ENCODE results near the gene CARD11.

Gene CARD11

DNA sequence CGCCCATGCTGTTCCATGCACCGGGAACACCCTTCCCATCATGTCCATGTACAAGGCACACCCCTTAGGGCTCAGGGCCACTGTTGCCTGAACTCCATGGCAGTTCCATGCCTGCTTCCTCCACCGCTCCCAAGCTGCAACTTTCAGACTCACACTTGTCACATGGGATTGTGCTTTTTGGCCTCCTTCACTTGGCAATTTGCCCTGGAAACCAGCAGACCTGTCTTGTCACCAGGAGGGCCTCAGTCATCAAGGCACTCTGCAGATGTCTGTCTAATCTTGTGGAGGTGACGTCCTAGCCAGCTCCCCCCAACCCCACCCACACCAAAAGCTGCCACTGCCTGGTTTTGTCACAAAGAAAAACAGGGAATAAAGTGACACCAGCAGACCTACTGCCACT is 47.5 kb downstream of the CARD11 start:
- ATAC-seq: no peak
- TF ChIP-seq PPARA (CRISPR knock-in tag; IDR thresholded peaks at IDR 0.05; ENCODE audit: borderline replicate concordance): no peak
- no peak for TF ChIP-seq GLIS3 (CRISPR knock-in tag; IDR thresholded peaks at IDR 0.05)
- no peak for TF ChIP-seq CSDC2 (CRISPR knock-in tag; IDR thresholded peaks at IDR 0.05)
- no peak for TF ChIP-seq RARB (CRISPR knock-in tag; IDR thresholded peaks at IDR 0.05)

DNA sequence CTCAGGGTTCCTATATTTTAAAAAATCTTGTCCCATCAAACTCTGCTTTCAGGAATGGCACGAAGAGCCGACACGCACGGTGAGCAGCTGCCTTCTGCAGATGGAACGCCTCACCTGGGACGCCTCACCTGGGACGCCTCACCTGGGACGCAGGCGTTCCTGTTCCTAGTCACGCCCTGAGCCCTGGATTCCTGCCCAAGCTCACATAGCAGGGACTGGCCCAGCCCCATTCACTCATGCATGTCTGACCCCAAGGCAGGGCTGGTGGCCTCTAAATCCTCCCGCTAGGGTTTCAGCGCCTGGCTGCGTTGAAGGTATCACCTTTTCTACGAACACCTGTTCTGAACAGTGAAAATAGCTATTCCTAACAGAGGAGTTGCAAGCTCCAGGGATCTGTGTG is 49.8 kb downstream of the CARD11 start:
- ATAC-seq: no peak

DNA sequence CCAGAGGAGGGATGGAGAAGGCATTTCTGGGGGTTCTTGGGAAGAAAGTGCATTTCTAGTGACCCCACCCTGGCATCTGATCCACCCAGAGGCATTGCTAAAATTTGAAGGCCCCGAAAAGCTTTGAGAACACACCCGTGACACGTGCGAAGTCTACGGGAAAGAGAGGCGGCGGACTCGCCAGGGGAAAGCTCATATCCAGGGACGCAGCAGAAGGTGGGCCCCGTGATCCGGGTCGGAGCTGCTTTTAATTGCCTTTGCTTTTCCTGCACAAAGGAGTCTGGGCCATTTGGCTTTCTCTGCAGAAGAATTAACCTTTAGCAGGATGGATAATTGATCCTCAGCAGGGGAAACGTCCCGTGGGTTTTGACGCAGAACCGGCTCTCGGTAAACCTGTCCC is 50.3 kb downstream of the CARD11 start:
- no peak for ATAC-seq
- no peak for TF ChIP-seq GLIS3 (CRISPR knock-in tag; IDR thresholded peaks at IDR 0.05)
- TF ChIP-seq ZNF70 (CRISPR knock-in tag; IDR thresholded peaks at IDR 0.05): no peak
- TF ChIP-seq ZNF565 (CRISPR knock-in tag; conservative IDR thresholded peaks at IDR 0.05; ENCODE audit: low read depth): no peak
- no peak for TF ChIP-seq CSDC2 (CRISPR knock-in tag; IDR thresholded peaks at IDR 0.05)
- TF ChIP-seq ISL1 (CRISPR knock-in tag; IDR thresholded peaks at IDR 0.05): no peak
- no peak for TF ChIP-seq BACH2 (CRISPR knock-in tag; IDR thresholded peaks at IDR 0.05; ENCODE audit: borderline replicate concordance)
- TF ChIP-seq, protein P1, sequence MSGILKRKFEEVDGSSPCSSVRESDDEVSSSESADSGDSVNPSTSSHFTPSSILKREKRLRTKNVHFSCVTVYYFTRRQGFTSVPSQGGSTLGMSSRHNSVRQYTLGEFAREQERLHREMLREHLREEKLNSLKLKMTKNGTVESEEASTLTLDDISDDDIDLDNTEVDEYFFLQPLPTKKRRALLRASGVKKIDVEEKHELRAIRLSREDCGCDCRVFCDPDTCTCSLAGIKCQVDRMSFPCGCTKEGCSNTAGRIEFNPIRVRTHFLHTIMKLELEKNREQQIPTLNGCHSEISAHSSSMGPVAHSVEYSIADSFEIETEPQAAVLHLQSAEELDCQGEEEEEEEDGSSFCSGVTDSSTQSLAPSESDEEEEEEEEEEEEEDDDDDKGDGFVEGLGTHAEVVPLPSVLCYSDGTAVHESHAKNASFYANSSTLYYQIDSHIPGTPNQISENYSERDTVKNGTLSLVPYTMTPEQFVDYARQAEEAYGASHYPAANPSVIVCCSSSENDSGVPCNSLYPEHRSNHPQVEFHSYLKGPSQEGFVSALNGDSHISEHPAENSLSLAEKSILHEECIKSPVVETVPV (CRISPR knock-in tag; IDR thresholded peaks at IDR 0.05): no peak
- no peak for TF ChIP-seq ZFP30 (CRISPR knock-in tag; IDR thresholded peaks at IDR 0.05)
- TF ChIP-seq, protein P2, sequence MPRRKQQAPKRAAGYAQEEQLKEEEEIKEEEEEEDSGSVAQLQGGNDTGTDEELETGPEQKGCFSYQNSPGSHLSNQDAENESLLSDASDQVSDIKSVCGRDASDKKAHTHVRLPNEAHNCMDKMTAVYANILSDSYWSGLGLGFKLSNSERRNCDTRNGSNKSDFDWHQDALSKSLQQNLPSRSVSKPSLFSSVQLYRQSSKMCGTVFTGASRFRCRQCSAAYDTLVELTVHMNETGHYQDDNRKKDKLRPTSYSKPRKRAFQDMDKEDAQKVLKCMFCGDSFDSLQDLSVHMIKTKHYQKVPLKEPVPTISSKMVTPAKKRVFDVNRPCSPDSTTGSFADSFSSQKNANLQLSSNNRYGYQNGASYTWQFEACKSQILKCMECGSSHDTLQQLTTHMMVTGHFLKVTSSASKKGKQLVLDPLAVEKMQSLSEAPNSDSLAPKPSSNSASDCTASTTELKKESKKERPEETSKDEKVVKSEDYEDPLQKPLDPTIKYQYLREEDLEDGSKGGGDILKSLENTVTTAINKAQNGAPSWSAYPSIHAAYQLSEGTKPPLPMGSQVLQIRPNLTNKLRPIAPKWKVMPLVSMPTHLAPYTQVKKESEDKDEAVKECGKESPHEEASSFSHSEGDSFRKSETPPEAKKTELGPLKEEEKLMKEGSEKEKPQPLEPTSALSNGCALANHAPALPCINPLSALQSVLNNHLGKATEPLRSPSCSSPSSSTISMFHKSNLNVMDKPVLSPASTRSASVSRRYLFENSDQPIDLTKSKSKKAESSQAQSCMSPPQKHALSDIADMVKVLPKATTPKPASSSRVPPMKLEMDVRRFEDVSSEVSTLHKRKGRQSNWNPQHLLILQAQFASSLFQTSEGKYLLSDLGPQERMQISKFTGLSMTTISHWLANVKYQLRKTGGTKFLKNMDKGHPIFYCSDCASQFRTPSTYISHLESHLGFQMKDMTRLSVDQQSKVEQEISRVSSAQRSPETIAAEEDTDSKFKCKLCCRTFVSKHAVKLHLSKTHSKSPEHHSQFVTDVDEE (CRISPR knock-in tag; IDR thresholded peaks at IDR 0.05): no peak
- no peak for TF ChIP-seq OSR1 (CRISPR knock-in tag; IDR thresholded peaks at IDR 0.05)
- no peak for TF ChIP-seq ZNF8 (CRISPR knock-in tag; IDR thresholded peaks at IDR 0.05)
- TF ChIP-seq RARB (CRISPR knock-in tag; IDR thresholded peaks at IDR 0.05): no peak
- TF ChIP-seq ARNTL (CRISPR knock-in tag; IDR thresholded peaks at IDR 0.05; ENCODE audit: borderline replicate concordance, low read depth): no peak
- TF ChIP-seq, protein P3, sequence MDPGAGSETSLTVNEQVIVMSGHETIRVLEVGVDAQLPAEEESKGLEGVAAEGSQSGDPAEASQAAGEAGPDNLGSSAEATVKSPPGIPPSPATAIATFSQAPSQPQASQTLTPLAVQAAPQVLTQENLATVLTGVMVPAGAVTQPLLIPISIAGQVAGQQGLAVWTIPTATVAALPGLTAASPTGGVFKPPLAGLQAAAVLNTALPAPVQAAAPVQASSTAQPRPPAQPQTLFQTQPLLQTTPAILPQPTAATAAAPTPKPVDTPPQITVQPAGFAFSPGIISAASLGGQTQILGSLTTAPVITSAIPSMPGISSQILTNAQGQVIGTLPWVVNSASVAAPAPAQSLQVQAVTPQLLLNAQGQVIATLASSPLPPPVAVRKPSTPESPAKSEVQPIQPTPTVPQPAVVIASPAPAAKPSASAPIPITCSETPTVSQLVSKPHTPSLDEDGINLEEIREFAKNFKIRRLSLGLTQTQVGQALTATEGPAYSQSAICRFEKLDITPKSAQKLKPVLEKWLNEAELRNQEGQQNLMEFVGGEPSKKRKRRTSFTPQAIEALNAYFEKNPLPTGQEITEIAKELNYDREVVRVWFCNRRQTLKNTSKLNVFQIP (CRISPR knock-in tag; IDR thresholded peaks at IDR 0.05; ENCODE audit: borderline replicate concordance, low read depth): no peak
- no peak for TF ChIP-seq ZC3H10 (CRISPR knock-in tag; IDR thresholded peaks at IDR 0.05)
- TF ChIP-seq SNAI2 (CRISPR knock-in tag; IDR thresholded peaks at IDR 0.05): no peak
- no peak for TF ChIP-seq TOX (CRISPR knock-in tag; IDR thresholded peaks at IDR 0.05; ENCODE audit: borderline replicate concordance)
- no peak for TF ChIP-seq PPARA (CRISPR knock-in tag; IDR thresholded peaks at IDR 0.05; ENCODE audit: borderline replicate concordance)

More for the DNA sequence above, 49.8 kb downstream of the CARD11 start:
- no peak for TF ChIP-seq RARB (CRISPR knock-in tag; IDR thresholded peaks at IDR 0.05)
- TF ChIP-seq, protein P4, sequence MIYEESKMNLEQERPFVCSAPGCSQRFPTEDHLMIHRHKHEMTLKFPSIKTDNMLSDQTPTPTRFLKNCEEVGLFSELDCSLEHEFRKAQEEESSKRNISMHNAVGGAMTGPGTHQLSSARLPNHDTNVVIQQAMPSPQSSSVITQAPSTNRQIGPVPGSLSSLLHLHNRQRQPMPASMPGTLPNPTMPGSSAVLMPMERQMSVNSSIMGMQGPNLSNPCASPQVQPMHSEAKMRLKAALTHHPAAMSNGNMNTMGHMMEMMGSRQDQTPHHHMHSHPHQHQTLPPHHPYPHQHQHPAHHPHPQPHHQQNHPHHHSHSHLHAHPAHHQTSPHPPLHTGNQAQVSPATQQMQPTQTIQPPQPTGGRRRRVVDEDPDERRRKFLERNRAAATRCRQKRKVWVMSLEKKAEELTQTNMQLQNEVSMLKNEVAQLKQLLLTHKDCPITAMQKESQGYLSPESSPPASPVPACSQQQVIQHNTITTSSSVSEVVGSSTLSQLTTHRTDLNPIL (CRISPR knock-in tag; IDR thresholded peaks at IDR 0.05; ENCODE audit: low read depth): no peak
- no peak for TF ChIP-seq ISL1 (CRISPR knock-in tag; IDR thresholded peaks at IDR 0.05)
- TF ChIP-seq, protein P5, sequence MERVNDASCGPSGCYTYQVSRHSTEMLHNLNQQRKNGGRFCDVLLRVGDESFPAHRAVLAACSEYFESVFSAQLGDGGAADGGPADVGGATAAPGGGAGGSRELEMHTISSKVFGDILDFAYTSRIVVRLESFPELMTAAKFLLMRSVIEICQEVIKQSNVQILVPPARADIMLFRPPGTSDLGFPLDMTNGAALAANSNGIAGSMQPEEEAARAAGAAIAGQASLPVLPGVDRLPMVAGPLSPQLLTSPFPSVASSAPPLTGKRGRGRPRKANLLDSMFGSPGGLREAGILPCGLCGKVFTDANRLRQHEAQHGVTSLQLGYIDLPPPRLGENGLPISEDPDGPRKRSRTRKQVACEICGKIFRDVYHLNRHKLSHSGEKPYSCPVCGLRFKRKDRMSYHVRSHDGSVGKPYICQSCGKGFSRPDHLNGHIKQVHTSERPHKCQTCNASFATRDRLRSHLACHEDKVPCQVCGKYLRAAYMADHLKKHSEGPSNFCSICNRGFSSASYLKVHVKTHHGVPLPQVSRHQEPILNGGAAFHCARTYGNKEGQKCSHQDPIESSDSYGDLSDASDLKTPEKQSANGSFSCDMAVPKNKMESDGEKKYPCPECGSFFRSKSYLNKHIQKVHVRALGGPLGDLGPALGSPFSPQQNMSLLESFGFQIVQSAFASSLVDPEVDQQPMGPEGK (CRISPR knock-in tag; IDR thresholded peaks at IDR 0.05; ENCODE audit: borderline replicate concordance): no peak
- TF ChIP-seq OSR1 (CRISPR knock-in tag; IDR thresholded peaks at IDR 0.05): no peak
- no peak for TF ChIP-seq ZFP30 (CRISPR knock-in tag; IDR thresholded peaks at IDR 0.05)
- no peak for TF ChIP-seq CSDC2 (CRISPR knock-in tag; IDR thresholded peaks at IDR 0.05)
- no peak for TF ChIP-seq SNAI2 (CRISPR knock-in tag; IDR thresholded peaks at IDR 0.05)
- no peak for TF ChIP-seq ZC3H10 (CRISPR knock-in tag; IDR thresholded peaks at IDR 0.05)
- no peak for TF ChIP-seq ARNTL (CRISPR knock-in tag; IDR thresholded peaks at IDR 0.05; ENCODE audit: borderline replicate concordance, low read depth)
- no peak for TF ChIP-seq ZNF8 (CRISPR knock-in tag; IDR thresholded peaks at IDR 0.05)
- no peak for TF ChIP-seq ESRRG (CRISPR knock-in tag; IDR thresholded peaks at IDR 0.05)
- TF ChIP-seq, protein P1 (CRISPR knock-in tag; IDR thresholded peaks at IDR 0.05): no peak
- no peak for TF ChIP-seq ZNF565 (CRISPR knock-in tag; conservative IDR thresholded peaks at IDR 0.05; ENCODE audit: low read depth)
- TF ChIP-seq, protein P3 (CRISPR knock-in tag; IDR thresholded peaks at IDR 0.05; ENCODE audit: borderline replicate concordance, low read depth): no peak
- no peak for TF ChIP-seq ZNF70 (CRISPR knock-in tag; IDR thresholded peaks at IDR 0.05)

Data from SK-N-SH treated with all-trans-retinoic acid at 6 μM for 48 hours (cell line).